ENCODE data around the gene HEXIM2.
"Not testable (repeated sequence)": the region's sequence is repeated elsewhere in the genome, so short reads cannot be mapped to it uniquely, and the experiment has no call there.

Gene HEXIM2

DNA sequence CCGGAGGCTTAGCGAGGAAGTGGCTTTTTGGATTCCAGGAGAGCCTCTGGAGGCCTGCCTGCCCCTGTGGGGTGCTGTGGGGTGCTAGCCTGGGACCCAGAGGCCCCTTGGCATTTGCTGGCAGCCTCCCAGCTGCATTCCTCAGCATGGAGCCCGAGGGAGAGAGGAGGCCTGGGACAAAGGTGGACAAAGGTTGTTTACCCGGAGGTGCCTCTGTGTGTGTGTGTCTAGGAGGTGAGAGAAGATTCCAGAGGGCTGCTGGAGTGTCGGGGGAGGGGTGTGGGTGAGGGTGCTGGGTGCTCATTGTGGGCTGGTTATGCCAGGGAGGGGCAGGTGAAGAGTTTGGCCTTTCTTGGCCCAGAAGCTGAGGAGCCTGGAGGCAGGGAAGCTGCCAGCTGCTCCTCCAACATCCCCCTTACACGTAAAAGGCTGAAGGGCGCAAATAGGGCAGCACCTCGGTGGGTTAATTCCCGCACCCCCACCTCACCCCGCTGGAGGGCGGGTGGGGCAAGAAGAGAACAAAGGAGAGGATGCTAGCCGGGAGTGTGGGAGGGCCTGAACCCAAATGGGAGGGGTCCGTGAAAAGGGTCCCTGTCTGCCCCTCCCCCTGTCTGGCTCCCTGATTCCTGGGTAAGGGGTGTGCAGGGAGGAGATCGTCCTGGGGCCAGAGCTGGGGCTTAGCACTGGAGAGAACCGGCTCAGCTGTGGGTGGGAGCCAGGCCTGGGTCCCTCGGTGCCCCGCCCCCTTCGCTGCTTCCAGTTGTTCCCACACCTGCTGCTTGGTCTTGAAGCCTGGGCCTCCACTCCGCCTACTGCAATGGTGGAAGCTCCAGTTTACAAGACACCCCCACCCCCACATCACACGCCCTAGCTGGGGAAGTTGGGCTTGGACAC is 9.9 kb downstream of the HEXIM2 start:
- no peak for DNase-seq

DNA sequence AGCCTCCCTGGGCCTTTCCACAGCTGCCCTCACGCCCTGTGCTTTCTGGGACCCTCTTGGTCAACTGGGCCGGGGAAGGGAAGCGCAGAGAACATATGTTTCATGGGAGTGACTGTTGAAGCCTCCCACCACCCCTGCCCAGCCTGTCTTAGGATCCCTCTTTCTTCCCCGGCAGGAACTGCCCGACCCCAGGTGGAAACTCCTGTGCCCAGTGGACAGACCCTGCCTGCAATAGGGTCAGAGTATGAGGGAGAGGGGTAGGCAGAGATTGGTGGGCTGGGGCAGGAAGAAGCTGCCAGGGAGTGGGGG is 10.5 kb downstream of the HEXIM2 start:
- DNase-seq = no peak

DNA sequence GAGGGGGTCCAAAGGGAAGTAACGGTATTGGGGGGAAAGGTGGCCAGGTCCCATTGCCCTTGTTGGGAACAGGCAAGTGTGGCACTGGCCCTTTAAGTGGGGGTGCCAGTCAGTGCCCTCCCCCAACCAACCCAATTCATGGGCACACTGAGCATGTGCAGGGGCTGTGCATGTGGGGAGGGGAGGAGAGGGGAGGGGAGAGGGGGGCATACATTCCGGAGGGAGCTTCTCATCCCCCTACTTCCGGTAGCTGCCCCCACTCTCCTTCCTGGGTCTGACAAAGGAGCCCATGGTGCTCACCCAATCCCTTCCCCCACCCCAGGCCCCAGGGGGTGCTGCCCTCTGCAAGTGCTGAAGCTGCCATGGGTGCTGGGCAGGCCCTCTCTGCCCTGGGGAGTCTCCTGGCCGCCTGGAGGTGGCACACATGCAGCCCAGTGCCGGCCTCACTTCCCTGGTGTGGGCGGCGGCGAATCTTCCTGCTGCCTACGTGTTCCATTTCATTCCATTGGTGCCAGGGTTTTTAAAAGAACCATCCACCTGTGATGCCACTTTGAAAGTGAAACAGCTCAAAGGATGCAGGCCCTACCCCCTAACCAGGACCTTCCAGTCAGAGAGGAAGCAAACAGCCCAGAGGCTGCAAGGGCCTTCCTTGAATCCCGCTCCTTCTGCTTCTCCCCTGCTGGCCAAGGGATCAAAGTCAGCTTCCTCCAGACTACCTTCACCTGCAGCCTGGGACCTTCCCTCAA is 11.0 kb downstream of the HEXIM2 start:
- peak; percentile 53 for DNase-seq

DNA sequence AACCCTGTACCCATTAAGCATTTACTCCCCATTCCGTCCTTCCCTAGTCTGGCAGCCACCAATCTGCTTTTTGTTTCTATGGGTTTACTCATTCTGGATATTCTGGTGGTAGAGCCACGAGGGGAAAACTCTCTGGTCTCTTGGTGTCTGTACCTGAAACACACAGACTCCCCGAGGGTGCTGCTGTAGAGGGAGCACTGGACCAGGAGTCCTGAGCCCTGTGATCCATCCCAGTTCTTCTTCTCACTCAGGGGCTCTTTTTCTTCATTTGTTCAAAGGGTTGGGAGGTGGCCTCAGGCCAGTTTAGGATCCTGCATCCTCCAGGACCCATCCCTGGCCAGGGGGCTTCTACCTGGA is 14.1 kb downstream of the HEXIM2 start:
- no peak for DNase-seq

DNA sequence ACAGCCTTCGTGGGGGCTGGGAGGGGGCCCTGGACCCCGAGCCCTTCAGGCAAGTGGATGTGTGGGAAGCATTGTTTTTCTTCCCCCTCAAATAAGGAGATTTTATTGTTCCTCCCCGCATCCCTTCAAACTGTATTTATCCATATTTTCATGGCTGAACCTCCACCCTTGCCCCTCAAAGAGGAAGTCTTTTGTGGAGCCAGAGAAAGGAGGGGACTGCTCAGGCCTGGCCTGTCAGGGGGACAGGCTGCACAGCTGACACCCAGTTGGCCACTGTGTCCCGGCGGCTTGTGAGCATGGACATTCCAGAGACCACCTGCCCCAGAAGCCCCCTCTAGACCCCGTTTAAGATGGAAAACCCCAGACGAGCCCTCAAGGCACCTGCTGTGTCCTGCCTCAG is 15.9 kb downstream of the HEXIM2 start:
- DNase-seq = no peak

DNA sequence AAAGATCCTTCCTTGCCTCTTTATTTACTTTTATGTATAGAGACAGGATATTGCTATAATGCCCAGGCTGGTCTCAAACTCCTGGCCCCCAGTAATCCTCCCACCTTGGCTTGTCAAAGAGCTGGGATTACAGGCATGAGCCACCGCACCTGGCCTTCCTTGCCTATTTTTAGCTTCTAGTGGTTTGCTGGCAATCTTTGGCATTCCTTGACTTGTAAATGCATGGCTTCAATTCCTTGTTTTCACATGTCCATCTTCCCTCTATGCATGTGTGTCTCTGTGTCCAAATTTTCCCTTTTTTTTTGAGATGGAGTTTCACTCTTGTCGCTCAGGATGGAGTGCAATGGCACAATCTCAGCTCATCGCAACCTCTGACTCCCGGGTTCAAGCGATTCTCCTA is 22.5 kb downstream of the HEXIM2 start:
- DNase-seq = no peak

DNA sequence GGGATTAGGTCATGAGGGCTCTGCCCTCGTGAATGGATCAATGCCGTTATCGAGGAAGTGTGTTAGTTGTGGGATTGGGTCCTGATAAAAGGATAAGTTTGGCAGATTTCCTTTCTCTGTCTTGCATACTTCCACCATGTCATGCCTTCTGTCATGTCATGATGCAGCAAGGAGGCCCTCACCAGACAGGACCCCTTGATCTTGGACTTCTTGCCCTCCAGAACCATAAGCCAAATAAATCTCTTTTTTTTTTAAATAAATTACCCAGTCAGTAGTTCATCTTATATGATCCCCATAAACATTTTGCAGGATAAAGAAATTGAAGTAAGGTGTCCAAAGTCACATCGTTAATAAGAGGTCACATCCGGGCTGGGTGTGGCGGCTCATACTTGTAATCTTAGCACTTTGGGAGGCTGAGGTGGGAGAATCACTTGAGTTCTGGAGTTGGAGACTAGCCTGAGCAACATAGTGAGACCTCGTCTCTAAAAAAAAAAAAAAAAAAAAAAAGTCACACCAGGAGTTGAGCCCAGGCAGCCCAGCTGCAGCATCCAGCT is 25.2 kb downstream of the HEXIM2 start:
- DNase-seq = no peak

DNA sequence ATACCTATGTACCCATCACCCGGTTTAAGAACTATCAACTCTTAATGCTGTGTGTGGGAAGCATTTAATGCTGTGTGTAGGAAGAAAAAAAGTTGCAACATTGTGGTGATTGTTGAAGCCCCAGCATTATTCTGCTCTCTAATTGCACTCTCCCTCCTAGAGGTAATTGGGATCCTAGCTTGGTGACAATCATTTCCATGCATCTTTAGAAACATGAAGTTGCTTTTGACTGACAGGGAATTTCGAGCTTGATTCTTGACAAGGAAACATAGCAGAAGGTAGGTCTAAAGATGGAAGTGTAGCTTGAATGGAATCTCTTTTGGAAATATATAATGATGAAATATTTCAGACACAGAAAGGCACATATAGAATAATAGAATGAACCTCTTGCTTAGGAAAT is 27.3 kb downstream of the HEXIM2 start:
- DNase-seq = no peak

DNA sequence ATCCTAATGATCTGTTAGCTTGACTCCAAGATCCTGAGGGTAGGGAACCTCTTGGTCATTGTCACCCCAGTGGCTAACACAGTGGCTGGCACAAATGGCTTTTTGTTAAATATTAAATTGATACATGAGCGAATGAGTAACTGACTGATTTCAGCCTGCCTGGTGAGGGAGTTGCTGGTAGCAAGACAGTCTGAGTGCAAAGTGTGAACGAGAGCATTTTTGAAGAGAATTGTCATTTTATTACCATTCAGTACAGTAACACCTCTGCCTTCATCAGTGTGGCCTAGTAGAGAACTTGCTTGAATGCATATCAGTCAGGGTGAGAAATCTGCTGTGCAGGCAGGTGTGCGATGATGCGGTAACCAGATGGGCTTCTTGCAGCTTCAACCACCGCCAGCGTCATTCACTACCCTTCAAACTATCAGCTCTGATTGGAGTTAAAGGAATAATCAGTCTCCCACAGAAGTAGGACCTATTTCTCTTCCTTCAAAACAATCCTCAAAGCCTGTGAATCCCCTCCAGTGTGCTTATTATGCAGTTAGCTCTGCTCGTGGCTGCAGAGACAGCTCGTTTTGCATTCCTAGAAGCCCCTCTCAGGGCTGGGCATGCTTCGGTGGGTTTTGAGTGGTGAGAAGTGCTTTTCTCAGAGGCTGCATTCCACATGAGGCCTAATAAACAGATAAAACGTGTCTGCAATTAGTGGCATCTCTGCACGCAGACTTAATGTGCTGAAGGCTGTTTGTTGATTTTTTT is 29.0 kb downstream of the HEXIM2 start:
- DNase-seq = no peak

DNA sequence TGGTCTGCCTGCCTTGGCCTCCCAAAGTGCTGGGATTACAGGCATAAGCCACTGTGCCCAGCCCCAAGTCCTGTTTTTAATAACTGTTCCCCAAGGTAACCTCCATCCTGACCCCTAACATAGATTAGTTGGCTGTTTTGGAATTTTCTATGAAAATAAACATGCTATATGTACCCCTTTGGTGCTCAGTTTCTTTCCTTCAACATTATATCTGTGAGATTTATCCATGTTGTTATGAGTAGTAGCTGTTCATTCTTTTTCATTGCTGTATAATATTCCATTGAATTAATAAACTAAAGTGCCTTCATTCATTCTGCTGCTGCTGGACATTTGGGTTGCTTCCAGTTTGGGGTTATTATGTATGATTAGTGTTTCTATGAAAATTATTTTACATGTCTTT is 33.7 kb downstream of the HEXIM2 start:
- DNase-seq = no peak

DNA sequence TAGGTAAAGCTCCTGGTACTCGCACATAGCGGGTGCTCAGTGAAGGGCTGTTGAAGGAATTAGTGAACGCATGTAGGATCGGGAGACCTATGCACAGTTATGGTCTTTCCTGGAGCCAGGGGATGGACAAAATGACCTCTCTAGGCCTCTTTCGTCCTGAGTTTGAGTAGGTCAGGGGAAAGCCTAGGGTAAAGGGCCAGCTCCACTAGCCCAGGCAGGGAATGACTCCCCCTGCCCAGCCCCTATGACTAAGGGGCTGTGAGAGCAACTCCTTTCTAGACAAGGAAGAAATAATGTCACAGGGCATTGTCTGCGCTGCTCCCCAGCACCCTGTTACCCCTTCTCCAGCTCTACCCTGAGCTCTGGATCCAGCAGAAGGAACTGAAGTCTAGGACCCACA is 35.4 kb downstream of the HEXIM2 start:
- DNase-seq = no peak

DNA sequence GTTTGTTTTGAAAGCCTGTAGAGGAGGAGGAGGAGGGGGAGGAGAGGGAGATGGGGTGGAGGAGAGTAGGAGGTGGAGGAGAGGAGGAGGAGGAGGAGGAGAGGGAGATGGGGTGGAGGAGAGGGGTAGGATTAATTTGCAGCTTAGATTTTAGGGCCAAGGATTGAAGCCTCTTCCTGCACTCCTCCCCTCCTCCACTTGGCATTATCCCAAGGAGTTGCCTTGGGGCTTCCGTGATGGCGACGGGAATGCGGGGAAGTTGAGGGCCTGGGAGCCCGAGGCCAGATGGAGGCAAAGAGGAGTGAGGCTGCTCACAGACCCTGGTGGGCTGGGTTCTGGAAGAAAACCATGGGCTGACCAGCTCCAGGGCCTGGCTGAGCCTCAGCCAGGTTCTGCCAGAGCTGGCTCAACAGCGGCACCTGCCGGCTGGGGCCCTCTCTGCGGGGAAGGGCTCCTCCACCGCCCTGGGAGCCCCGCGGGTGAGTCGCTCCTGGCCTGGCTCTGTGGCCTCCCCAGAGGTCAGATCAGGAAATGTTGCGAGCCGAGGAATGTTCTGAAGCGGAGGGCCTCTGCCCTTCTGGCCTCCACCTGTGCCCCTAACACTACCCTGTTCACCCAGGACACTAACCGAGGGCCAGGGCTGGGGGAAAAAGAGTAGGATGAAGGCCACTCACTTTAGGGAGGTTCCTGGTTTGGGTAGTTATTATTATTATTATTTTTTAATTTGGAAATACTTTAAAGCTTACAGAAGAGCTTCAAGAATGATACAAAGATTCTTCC is 36.1 kb downstream of the HEXIM2 start:
- DNase-seq = peak; percentile 91

DNA sequence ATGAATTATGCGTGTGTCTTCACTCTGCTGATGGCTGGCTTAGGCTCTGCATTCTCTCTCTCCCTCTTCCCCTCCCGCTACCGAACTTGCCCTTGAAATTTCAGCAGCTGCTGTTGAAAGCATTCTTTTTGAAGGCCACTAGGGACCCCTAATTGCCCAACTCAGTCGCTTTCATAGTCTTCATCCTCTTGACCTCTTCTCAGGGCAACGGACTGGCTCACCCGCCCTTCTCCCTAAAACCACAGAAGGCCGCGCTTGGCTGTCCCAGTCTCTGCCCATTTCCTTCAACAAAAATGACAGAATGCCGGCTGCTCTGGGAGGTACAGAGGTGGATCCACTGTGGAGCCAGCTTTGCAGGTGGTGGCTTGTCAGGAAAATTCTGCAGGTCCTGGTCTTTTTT is 39.0 kb downstream of the HEXIM2 start:
- DNase-seq = no peak

DNA sequence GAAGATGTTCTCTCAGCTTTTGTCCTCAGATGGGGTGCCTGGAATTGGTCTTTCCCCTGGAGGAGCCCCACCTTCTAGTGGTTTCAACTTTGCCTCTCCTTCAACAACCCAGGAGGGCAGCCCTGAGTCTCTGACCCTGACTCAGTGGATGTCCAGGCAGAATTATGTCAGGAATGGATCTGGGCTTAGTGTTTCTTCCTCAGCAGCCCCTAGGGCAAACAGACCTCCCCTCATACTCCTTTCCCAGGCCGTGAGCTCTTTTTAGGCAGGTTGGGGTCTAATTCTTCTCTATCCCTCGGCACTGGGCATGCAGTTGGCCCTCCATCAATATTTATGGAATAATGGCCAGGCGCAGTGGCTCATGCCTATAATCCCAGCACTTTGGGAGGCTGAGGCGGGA is 39.8 kb downstream of the HEXIM2 start:
- no peak for DNase-seq

DNA sequence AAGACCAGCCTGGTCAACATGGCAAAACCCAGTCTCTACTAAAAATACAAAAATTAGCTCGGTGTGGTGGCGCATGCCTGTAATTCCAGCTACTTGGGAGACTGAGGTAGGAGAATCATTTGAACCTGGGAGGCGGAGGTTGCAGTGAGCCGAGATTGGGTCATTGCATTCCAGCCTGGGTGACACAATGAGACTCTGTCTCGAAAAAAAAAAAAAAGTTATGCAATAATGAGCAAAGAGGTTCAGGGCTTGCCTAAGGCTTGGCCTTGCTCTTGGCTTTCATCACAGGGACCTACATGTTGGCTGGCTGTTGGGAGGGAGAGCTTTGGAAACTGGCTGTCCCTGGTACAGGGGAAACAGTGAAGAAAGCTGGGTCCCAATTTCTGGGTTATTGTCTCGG is 40.2 kb downstream of the HEXIM2 start:
- not testable (repeated sequence) for DNase-seq

DNA sequence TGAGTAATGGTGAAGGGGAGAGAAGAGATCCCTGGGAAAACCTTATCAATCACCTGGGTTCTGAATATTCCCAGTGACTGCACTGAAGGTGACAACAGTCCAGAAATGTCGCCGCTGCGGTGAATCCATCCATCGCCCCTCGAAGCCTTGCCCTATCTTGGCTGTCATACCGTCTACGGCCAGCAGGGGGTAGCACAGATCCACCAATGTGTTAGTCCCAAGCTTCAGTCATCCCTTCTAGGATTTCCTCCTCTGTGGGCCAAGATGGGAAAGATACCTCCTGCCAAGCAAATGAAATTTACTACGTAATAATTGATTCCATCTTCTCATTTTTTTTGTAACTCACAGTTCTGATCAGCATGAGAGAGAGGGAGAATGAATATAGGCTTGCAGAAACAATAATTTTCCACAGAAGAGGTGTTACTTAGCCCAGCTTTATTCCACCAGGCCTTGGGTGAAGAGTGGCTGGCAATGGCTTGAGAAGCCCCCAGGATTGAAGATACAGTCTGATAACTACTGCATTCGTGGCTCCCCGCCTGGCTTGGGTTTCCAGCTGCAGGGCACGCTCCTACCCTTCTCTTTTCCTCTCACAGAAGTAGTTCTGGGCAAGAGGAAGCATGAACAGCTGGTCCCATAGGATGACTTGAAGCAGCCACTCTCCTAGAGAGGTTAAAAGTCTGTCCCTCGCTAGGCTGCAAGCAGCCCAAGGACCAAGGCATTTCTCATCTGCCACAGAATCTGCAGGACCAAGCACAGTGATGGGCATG is 57.4 kb downstream of the HEXIM2 start:
- DNase-seq = peak; percentile 91
